GM21367 (cell line): Measurements from ENCODE around the gene PMEL.
"Not testable (repeated sequence)": the region's sequence is repeated elsewhere in the genome, so short reads cannot be mapped to it uniquely, and the experiment has no call there.

Experiments used
- ATAC-seq: cut with Tn5 transposase; IDR thresholded peaks from one replicate; pipeline ENCODE4 v1.9.1; 2021; ENCODE audit not compliant: unreplicated experiment

The PMEL gene

GRCh38 chr12:55983232-55983842 is 17.5 kb upstream of the PMEL start:
- ATAC-seq: no peak

- peak; percentile 84 for ATAC-seq
Measured at GRCh38 chr12:55982319-55982936, 16.6 kb upstream of the PMEL start.

GRCh38 chr12:55981882-55982281 is 16.0 kb upstream of the PMEL start:
- ATAC-seq: not testable (repeated sequence)

GRCh38 chr12:55979069-55979468 is 13.2 kb upstream of the PMEL start:
- no peak for ATAC-seq

- ATAC-seq: no peak
Measured at GRCh38 chr12:55978393-55978792, 12.6 kb upstream of the PMEL start.

- ATAC-seq: peak; percentile 7
Measured at GRCh38 chr12:55974308-55974730, 8.5 kb upstream of the PMEL start.

GRCh38 chr12:55973599-55974307 is 7.9 kb upstream of the PMEL start, which contains the start of gene RAB5B:
TSS of gene RAB5B (plus strand) at chr12:55974078. CDS start at chr12:55986961, 12,883 bp downstream.
- ATAC-seq: peak; percentile 90

- ATAC-seq: no peak
Measured at GRCh38 chr12:55972911-55973598, 7.2 kb upstream of the PMEL start.

GRCh38 chr12:55972456-55972855 is 6.6 kb upstream of the PMEL start:
- no peak for ATAC-seq

GRCh38 chr12:55972042-55972441 is 6.2 kb upstream of the PMEL start:
- ATAC-seq: no peak

GRCh38 chr12:55970775-55971174 is 4.9 kb upstream of the PMEL start:
- no peak for ATAC-seq

GRCh38 chr12:55969356-55969755 is 3.5 kb upstream of the PMEL start:
- no peak for ATAC-seq

- peak; percentile 88 for ATAC-seq
Measured at GRCh38 chr12:55966408-55967281, 803 bp upstream of the PMEL start, which contains the start of gene CDK2. TSS of gene CDK2 (plus strand) at chr12:55966830. CDS start at chr12:55967009, 179 bp downstream.

GRCh38 chr12:55965240-55965639 is 602 bp downstream of the PMEL start:
- no peak for ATAC-seq

GRCh38 chr12:55963760-55964159 is 2.1 kb downstream of the PMEL start:
- no peak for ATAC-seq

- no peak for ATAC-seq
Measured at GRCh38 chr12:55957106-55957859, 8.6 kb downstream of the PMEL start.

GRCh38 chr12:55955800-55956508 is 9.9 kb downstream of the PMEL start:
- ATAC-seq: no peak

GRCh38 chr12:55955344-55955743 is 10.5 kb downstream of the PMEL start:
- ATAC-seq: no peak

- ATAC-seq: no peak
Measured at GRCh38 chr12:55946553-55946952, 19.3 kb downstream of the PMEL start.
